Measurements from ENCODE around the gene NF2. TPM values are rescaled to one million over a fixed set of nuclear protein-coding genes. Genes with fewer than 3 reads are reported as not detected.

NF2 gene
- total and polyA plus RNA-seq, 2 experiments from 2014 or later: 14.4 to 54.5 TPM

- Mint-ChIP-seq H3K4me1 (peaks cover 5% of the 10 kb centered on the region; the same call in 2 of the 3 replicates), H3K27ac (no peak overlapping the region), H3K4me3 (no peak overlapping the region), H3K9me3 (peaks cover 20% of the 10 kb centered on the region), H3K27me3 (ENCODE audit: insufficient read depth, low read depth, poor library complexity) (peaks cover 3% of the 10 kb centered on the region), H3K36me3 (ENCODE audit: low read depth) (peaks cover 52% of the 10 kb centered on the region)
- Histone ChIP-seq H3K4me2 (no peak overlapping the region), H3K9me2 (ENCODE audit: insufficient read depth) (no peaks in the 10 kb centered on the region), H3K4me1 (ENCODE audit: insufficient read depth) (peaks cover 4% of the 10 kb centered on the region; the same call in 1 of the 2 replicates), H3K4me3 (no peak overlapping the region), H3K27me3 (ENCODE audit: insufficient read depth) (no peaks in the 10 kb centered on the region), H2AFZ (no peak overlapping the region), H3K79me2 (replicated peaks; ENCODE audit: insufficient read depth) (0 out of 2 replicates have a peak, but pooled peaks cover 3% of the 10 kb centered on the region), H3K36me3 (ENCODE audit: insufficient read depth) (no peaks in the 10 kb centered on the region), H3K27ac (ENCODE audit: low read depth) (peak overlapping the region; percentile 23; the same call in 1 of the 2 replicates), H4K20me1 (replicated peaks; ENCODE audit: insufficient read depth) (0 out of 2 replicates have a peak, but pooled peaks cover 3% of the 10 kb centered on the region), H3F3A (replicated peaks; ENCODE audit: low read depth) (no peaks in the 10 kb centered on the region)
- DNase-seq (ENCODE audit: low spot score) (no peak), ATAC-seq (no peak)
- TF ChIP-seq EZH2 (IDR thresholded peaks at IDR 0.05; ENCODE audit: low read depth, unreplicated experiment): no peak
- no peak for TF ChIP-seq JUNB (IDR thresholded peaks at IDR 0.05; ENCODE audit: unreplicated experiment)
- no peak for TF ChIP-seq ZNF114 (CRISPR knock-in tag; IDR thresholded peaks at IDR 0.05)
- no peak for TF ChIP-seq STAT1 (IDR thresholded peaks at IDR 0.05; ENCODE audit: unreplicated experiment)
- TF ChIP-seq POLR2AphosphoS5 (IDR thresholded peaks at IDR 0.05; ENCODE audit: low read depth): no peak
- TF ChIP-seq, protein P1, sequence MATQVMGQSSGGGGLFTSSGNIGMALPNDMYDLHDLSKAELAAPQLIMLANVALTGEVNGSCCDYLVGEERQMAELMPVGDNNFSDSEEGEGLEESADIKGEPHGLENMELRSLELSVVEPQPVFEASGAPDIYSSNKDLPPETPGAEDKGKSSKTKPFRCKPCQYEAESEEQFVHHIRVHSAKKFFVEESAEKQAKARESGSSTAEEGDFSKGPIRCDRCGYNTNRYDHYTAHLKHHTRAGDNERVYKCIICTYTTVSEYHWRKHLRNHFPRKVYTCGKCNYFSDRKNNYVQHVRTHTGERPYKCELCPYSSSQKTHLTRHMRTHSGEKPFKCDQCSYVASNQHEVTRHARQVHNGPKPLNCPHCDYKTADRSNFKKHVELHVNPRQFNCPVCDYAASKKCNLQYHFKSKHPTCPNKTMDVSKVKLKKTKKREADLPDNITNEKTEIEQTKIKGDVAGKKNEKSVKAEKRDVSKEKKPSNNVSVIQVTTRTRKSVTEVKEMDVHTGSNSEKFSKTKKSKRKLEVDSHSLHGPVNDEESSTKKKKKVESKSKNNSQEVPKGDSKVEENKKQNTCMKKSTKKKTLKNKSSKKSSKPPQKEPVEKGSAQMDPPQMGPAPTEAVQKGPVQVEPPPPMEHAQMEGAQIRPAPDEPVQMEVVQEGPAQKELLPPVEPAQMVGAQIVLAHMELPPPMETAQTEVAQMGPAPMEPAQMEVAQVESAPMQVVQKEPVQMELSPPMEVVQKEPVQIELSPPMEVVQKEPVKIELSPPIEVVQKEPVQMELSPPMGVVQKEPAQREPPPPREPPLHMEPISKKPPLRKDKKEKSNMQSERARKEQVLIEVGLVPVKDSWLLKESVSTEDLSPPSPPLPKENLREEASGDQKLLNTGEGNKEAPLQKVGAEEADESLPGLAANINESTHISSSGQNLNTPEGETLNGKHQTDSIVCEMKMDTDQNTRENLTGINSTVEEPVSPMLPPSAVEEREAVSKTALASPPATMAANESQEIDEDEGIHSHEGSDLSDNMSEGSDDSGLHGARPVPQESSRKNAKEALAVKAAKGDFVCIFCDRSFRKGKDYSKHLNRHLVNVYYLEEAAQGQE (IDR thresholded peaks at IDR 0.05; ENCODE audit: unreplicated experiment): no peak
- no peak for TF ChIP-seq EZH2phosphoT487 (IDR thresholded peaks at IDR 0.05; ENCODE audit: unreplicated experiment)
- no peak for TF ChIP-seq CTCF (conservative IDR thresholded peaks at IDR 0.05; ENCODE audit: low read depth in 2 of 2)
- TF ChIP-seq, protein P2, sequence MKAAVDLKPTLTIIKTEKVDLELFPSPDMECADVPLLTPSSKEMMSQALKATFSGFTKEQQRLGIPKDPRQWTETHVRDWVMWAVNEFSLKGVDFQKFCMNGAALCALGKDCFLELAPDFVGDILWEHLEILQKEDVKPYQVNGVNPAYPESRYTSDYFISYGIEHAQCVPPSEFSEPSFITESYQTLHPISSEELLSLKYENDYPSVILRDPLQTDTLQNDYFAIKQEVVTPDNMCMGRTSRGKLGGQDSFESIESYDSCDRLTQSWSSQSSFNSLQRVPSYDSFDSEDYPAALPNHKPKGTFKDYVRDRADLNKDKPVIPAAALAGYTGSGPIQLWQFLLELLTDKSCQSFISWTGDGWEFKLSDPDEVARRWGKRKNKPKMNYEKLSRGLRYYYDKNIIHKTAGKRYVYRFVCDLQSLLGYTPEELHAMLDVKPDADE (IDR thresholded peaks at IDR 0.05): no peak
- TF ChIP-seq CREB1 (CRISPR knock-in tag; IDR thresholded peaks at IDR 0.05; ENCODE audit: low read depth): no peak
- no peak for TF ChIP-seq ZNF331 (CRISPR knock-in tag; IDR thresholded peaks at IDR 0.05; ENCODE audit: low read depth)
- no peak for TF ChIP-seq NANOG (IDR thresholded peaks at IDR 0.05; ENCODE audit: borderline replicate concordance)
- TF ChIP-seq ZNF462 (CRISPR knock-in tag; IDR thresholded peaks at IDR 0.05): no peak
These were observed 38.4 kb downstream of the NF2 start for GRCh38 chr22:29641700-29642330.
